Right kidney (tissue), 1 donor: Measurements from ENCODE around the gene C1QTNF4.
"Not testable (repeated sequence)": the region's sequence is repeated elsewhere in the genome, so short reads cannot be mapped to it uniquely, and the experiment has no call there.

Source experiments
- DNase-seq: peaks from one replicate; pipeline ENCODE4 v3.0.0-alpha.2; 2016

Gene C1QTNF4

DNA sequence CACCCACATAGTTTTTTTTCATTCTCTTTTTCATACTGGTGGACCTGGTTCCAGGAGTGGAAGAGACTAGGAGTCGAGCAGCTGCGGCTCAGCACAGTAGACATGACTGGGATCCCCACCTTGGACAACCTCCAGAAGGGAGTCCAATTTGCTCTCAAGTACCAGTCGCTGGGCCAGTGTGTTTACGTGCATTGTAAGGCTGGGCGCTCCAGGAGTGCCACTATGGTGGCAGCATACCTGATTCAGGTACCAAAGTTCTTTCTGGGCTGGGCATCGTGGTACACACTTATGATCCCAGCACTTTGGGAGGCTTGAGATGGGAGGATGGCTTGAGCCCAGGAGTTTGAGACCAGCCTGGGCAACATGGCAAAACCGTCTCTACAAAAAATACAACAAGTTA lies 24.6 kb downstream of the C1QTNF4 start:
- DNase-seq, result no peak

DNA sequence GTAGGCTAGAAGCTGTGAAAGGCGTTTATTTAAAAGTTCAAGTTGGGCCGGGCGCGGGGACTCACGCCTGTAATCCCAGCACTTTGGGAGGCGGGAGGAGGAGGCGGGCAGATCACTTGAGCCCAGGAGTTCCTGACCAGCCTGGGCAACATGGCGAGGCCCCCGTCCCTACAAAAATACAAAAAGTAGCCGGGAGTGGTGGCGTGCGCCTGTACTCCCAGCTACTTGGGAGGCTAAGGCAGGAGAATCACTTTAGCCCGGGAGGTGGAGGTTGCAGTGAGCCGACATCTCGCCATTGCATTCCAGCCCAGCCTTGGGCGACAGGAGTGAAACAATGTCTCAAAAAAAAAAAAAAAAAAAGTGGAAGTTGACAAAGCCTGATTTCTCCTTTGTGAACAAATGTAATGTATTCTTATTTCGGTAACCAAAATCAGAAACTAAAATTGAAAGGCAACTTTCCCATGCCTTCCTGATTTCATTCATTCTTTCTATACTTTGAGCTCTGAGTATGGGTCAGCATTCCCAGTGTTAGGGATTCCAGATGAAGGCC lies 28.0 kb downstream of the C1QTNF4 start:
- no peak for DNase-seq

DNA sequence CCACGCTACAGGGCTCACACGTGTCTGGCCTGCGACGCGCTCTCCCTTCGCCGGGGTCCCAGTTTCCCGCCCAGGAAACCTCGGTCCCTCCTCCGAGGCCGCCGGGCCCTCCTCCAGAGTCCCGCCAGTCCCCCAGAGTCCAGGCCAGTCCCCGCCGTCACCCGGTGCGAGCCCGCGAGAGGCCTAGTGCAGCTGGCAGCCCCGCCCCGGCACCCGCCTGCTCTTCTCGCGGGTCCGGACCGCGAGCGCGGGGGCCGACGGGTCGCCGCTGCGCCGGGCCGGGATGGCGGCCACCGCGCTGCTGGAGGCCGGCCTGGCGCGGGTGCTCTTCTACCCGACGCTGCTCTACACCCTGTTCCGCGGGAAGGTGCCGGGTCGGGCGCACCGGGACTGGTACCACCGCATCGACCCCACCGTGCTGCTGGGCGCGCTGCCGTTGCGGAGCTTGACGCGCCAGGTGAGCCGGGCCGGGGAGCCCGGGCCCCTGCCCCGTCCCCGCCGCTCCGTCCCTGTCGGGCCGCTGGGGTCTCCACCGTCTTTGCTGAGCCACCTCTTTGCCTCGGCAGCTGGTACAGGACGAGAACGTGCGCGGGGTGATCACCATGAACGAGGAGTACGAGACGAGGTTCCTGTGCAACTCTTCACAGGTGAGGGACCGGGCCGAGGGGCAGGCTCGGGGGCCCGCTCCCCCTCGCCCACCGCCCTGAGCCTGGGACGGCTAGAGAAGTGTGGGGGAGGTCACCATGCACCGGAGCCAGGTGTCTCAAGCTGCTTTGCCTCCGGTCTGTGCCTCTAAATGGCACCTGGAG lies 28.7 kb downstream of the C1QTNF4 start, which contains the start of gene PTPMT1:
Gene PTPMT1, plus strand, starts transcription at position 260 of the 809 bp plus-strand sequence. Its CDS starts 24 bp downstream, at position 284.
- DNase-seq, result peak; percentile 83

DNA sequence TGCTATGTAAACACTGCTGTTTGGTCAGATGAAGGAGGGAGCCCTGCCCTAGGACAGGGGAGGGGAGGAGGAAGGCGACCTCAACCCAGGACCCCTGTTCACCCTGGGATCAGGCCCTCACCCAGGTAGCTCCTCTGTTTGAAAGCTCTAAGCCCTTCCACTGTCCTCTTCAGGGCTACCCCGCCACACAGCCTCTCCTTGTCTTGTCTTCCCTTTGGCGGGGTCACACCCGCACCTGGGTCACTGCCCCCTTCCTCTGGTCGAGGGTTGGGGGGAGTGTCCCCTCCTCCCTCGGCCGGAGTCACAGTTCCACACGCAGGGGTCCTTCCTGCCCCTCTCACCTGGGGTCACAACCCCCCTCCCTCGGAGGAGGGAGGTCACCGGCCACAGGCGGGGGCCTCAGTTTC lies 29.3 kb downstream of the C1QTNF4 start:
- no peak for DNase-seq

DNA sequence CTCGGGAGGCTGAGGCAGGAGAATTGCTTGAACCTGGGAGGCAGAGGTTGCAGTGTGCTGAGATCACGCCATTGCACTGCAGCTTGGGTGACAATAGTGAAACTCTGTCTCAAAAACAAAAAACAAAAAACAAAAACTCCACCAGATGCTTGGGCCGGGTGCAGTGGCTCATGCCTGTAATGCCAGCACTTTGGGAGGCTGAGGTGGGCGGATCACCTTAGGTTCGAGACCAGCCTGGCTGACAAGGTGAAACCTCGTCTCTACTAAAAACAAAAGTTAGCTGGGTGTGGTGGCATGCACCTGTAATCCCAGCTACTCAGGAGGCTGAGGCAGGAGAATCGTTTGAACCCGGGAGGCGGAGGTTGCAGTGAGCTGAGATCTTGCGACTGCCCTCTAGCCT lies 29.8 kb downstream of the C1QTNF4 start:
- not testable (repeated sequence) for DNase-seq

DNA sequence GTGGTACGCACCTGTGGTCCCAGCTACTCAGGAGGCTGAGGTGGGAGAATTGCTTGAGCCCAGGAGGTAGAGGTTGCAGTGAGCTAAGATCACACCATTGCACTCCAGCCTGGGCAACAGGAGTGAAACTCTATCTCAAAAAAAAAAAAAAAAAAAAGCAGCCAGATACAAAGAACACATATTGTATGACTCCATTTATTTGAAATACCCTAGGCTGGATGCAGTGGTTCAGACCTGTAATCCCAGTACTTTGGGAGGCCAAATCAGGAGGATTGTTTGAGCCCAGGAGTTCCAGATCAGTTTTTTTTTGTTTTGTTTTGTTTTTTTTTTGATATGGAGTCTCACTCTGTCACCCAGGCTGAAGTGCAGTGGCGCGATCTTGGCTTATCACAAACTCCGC lies 31.8 kb downstream of the C1QTNF4 start:
- not testable (repeated sequence) for DNase-seq

DNA sequence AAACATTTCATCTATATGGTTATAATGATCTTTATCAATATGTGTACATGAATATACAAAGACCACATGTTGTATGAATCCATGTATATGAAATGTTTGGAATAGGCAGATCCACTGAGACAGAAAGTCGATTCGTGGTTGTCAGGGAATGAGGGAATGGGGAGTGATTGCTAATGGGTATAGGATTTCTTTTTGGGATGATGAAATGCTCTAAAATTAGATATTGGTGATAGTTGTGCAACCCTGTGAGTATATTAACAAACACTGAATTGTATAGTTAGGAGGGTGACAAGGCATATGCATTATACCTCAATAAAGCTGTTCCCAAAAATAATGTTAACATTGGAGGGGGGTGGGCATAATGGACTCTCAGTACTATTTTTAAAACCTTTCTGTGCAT lies 33.8 kb downstream of the C1QTNF4 start:
- DNase-seq, result no peak

DNA sequence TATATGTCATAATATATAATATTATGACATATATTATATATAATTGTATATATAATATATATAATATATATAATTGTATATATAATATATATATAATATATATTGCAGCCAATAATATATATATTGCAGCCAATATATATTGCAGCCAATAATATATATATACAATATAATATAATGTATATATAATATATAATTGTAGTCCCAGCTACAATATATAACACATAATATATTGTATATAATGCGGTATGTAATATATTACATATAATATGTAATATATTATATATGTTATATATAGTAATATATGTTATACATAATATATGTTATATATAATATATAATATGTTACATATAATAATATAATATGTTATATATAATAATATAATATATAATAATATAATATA lies 35.5 kb downstream of the C1QTNF4 start:
- DNase-seq, result no peak

DNA sequence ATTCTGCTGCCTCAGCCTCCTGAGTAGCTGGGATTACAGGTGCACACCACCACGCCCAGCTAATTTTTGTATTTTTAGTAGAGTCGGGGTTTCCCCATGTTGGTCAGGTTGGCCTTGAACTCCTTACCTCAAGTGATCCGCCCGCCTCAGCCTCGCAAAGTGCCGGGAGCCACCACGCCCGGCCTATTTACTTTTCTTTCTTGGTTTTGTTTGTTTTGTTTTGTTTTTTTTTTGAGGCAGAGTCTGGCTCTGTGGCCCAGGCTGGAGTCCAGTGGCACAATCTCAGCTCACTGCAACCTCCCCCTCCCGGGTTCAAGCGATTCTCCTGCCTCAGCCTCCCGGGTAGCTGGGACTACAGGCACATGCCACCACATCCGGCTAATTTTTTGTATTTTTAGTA lies 37.2 kb downstream of the C1QTNF4 start:
- not testable (repeated sequence) for DNase-seq

DNA sequence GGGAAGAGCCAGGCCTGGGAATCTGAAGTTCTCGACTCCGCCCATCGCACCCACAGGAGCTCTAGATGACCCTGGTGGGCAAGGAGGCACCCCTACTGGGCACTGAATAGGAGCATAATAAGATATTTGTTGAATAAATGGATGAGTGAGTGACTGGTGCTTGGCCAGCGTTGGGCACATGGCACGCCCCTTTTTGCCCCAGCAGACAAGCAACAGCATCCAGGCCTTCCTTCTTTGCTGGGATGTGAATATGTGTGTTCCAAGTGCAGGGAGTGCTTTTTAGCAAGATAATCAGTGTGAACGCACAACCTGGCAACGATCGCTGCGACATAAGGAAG lies 40.8 kb downstream of the C1QTNF4 start:
- no peak for DNase-seq

DNA sequence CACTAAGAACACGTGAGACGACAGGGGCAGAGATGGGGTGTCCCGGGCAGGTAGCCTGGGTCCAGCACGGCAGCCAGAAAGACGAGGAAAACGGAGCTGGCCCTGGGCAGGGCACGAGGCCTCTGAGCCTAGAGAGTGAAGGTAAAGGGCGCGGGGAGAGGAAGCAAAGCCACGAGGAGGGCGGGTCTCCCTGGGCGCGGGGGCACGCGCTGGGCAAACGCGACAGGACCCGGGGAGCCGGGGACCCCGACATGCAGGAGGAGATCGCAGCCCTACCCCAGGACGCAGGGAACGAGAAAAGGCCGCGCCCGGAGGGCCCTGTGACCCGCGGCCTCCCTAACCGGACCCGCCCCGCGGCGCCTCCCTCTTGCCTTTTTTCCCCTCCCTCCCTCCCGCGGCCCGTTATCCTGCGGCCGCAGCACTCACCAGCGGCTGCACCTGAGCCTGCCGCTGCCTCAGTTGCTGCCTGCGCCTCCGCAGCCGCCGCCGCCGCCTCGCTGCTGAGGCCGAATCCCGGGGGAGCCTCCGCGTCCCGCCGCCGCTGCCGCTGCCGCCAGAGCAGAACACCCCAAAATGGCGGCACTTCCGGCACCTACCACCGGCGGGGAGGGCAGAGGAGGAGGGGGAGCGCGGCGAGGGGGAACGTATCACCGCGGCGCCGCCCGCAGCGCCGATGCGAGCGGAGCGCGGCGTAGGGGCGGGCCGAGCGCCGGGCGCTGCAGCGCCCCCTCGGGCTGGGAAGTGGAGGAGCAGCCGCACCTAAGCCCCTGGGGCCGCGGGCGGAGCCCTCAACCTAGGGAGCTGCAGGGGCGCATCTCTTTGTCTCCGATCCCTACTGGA lies 41.4 kb downstream of the C1QTNF4 start, which contains the start of gene CELF1:
Gene CELF1, minus strand, starts transcription at position 567 of the 840 bp plus-strand sequence. CDS start 53,609 bp downstream, outside the sequence.
- peak; percentile 94 for DNase-seq

DNA sequence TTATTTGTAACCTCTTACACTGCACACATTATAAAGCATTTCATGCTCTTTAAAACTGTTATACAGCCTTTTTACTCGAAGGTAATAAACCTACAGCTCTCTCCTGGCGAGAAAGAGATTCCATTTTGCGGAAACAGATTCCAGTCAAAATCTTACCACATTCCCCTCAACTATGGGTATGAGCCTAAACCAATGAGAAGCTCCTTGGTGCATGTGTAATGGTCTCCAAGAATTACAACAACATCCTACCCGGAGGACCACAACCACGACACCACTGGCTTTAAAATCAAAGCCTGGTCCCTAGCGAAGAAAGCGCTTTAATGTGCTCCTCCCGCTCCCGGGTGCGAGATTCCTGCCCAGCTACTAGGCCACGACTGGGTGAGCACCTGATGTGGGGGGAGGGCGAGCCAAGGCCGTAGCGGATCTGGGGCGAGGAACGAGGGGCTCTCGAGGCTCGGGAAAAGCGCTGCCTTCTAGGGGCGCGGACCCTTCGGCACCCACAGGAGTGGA lies 42.1 kb downstream of the C1QTNF4 start:
- DNase-seq, result peak; percentile 74

DNA sequence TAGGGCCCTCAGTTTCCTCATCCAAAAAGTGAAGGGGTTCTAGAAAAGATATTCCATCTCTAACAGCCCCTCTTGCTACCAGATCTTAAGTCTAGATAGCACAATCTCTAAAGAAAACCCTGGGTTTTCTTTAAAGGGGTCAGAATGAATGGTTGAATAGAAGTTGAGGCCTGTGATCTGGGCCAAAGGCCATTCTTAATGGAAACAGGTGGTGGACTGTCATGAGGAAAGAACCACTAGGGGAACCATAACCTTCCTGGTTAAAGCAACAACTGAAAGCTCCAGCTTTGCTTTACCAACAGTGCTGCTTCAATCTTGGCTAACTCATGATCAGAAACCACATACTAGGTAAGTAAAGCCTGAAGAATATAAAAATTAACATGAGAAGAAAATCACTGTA lies 43.1 kb downstream of the C1QTNF4 start:
- no peak for DNase-seq

DNA sequence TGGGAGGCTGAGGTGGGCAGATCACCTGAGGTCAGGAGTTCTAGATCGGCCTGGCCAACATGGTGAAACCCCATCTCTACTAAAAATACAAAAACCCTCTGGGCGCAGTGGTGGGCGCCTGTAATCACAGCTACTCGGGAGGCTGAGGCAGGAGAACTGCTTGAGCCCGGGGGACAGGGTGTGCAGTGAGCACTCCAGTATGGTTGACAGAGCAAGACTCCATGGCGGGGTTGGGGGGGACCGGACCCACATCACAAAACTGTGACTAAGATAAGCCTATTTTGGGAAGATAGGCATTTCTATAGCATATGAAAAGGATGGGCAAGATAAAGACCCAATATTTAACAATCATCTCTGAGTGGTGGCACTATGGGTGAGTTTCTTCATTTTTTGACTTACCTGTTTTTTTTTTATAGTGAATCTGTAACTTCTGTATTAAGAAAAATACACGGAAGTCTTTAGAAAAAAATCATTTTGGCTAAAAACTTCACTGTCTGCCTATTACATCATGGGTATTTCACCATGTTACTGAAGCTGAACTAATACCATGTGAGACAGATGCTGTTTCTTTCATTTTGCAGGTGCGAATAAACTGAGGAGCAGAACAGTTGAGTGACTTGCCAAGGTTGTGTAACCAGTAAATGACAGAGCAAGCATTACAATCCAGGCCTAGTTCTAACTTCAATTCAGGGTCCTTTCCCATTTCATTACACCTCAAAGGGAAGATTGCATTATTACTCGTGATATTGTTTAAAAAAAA lies 43.7 kb downstream of the C1QTNF4 start:
- DNase-seq, result no peak

DNA sequence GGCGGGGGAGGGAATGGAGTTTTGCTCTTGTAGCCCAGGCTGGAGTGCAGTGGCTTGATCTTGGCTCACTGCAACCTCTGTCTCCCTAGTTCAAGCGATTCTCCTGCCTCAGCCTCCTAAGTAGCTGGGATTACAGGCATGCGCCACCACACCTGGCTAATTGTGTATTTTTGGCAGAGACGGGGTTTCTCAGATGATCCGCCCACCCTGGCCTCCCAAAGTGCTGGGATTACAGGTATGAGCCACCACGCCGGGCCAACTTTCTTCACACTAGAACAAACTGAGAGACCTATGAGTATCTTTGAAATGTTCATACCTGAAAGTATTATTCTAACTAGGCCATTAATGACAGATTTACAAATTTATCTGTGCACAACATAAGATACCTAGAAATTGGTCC lies 47.9 kb downstream of the C1QTNF4 start:
- not testable (repeated sequence) for DNase-seq

DNA sequence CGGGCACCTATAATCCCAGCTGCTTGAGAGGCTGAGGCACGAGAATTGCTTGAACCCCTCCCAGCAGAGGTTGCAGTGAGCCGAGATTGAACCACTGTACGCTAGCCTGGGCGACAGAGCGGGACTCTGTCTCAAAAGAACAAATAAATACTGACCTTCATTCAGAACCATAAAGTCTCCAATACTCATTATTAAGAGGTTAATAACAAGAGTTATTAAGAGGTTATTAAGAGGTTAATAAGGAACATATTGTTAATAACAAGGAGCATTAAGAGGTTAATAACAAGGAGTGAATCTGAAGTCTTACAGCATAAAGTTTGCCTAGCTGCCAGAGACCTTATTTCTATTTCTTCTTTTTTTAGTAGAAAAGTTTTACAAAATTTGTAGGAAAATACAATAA lies 48.9 kb downstream of the C1QTNF4 start:
- no peak for DNase-seq

DNA sequence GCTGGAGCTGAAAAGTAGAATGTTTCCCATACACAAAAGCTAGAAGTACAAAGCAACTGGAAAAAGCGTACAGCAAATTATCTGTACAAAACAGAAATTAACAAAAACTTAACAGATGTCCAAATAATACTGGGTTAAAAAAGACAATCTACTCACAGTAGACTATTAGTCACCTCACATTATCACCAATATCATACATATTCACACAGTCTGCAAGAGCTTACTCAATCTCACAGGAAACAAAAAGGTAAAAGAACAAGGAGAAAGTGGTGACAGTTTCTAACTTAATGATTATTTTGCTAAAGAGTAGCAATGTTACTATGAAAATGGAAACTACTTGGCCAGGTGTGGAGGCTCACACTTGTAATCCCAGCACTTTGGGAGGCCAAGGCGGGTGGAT lies 53.1 kb downstream of the C1QTNF4 start:
- no peak for DNase-seq

DNA sequence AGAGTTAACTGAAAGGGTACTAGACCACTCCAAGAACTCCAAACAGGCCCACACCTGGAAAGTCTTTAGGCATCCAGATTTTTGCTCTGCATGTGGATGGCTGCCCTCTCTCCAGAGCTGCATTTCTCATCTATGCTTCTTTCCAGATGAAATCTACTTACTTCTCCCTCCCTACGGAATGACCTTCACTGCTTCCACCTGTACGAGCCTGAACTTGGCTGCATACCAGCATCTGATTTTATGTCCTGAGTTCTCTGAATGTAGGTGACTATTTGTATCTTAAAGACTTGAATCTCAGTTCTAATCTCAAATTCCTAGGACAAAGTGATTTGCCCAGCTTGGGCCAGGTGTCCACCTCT lies 54.6 kb downstream of the C1QTNF4 start:
- DNase-seq, result no peak
